Left lung (tissue), 10 donors: ENCODE measurements around the gene RFK. TPM values are rescaled to one million over a fixed set of nuclear protein-coding genes. Genes with fewer than 3 reads are reported as not detected.
A peak's percentile ranks its signal among the peaks of the same experiment; 100 is the strongest.
"Not testable (repeated sequence)": the region's sequence is repeated elsewhere in the genome, so short reads cannot be mapped to it uniquely, and the experiment has no call there.

Experiments
- ATAC-seq: fragments of 200-7000 bp; cut with Tn5 transposase; one replicate; pipeline ENCODE4 v1.9.1; 2020; ENCODE audit warnings: moderate library complexity
- DNase-seq, 4 donors: peaks; one replicate each; pipeline ENCODE4 v3.0.0-alpha.2; 2013 to 2020
- H3K27ac ChIP-seq, 2 donors: fragments of 200-600 bp; sonication (generic) in 1 of 2; one replicate each; pipeline versions ENCODE4 v1.5.0 to v1.8.0; 2020 to 2021
- H3K27me3 ChIP-seq, 2 donors: fragments of 200-600 bp; sonication (generic) in 1 of 2; one replicate each; pipeline versions ENCODE4 v1.5.0 to v1.8.0; 2020 to 2021
- H3K36me3 ChIP-seq, 2 donors: fragments of 200-600 bp; sonication (generic) in 1 of 2; one replicate each; pipeline versions ENCODE4 v1.5.0 to v1.8.0; 2020 to 2021
- H3K4me1 ChIP-seq, 2 donors: fragments of 200-600 bp; one replicate each; pipeline ENCODE4 v1.8.0; 2021
- H3K4me3 ChIP-seq, 2 donors: fragments of 200-600 bp; sonication (generic) in 1 of 2; one replicate each; pipeline versions ENCODE4 v1.5.0 to v1.8.0; 2020 to 2021; ENCODE audit warnings: mild to moderate bottlenecking in 1 of 2
- H3K9me3 ChIP-seq, 2 donors: fragments of 200-600 bp; sonication (generic) in 1 of 2; one replicate each; pipeline versions ENCODE4 v1.5.0 to v1.8.0; 2020 to 2021
- CTCF ChIP-seq, 2 donors: fragments of 200-600 bp; sonication (generic) in 1 of 2; IDR thresholded peaks; one replicate each; pipeline versions ENCODE4 v1.5.0 to v1.8.0; 2021; ENCODE audit warnings: antibody characterized with exemption in 2 of 2
- intact Hi-C, 2 donors: fragments of 100-400 bp; cut with DNase I; formaldehyde crosslinking; loops; one replicate each; pipeline versions ENCODE4 v1.11.2 to v1.14.2; 2022
- polyA plus RNA-seq, 6 donors: library from polyadenylated mRNA; unstranded; fragments of 120-200 nt; gene quantifications; one replicate each; pipeline ENCODE4 v1.2.1, GENCODE V29; 2013; ENCODE audit not compliant: insufficient read length in 6 of 6
- total RNA-seq, 2 donors: library from RNA; stranded (reverse); fragmentation: NEBNext Ultra II Directional; extraction: Animal tissue kit (Norgen Biotek cat#: 25700); gene quantifications; one replicate each; pipeline ENCODE4 v1.2.1, GENCODE V29; 2021
- donor health status: DM: no; HTN: yes; CAD: no.
- donor health status: DM: no; HTN: no; CAD: no.

Gene RFK
- total and polyA plus RNA-seq, 8 donors, result 15.4 to 23.3 (median 19.6) TPM

- H3K36me3 ChIP-seq, result no peaks in the 10 kb centered on the region
- no peak for TF ChIP-seq CTCF (IDR thresholded peaks at IDR 0.05)
- no peaks in the 10 kb centered on the region for H3K9me3 ChIP-seq
- H3K4me3 ChIP-seq, result no peak overlapping the region
- H3K4me1 ChIP-seq, result no peaks in the 10 kb centered on the region
- H3K27ac ChIP-seq, result no peak overlapping the region
- intact Hi-C loops, result no loop called here
- ATAC-seq (no peak), DNase-seq (no peak)
- H3K27me3 ChIP-seq, result no peaks in the 10 kb centered on the region
These were observed 28.0 kb downstream of the RFK start for GRCh38 chr9:76366275-76366674.

- no peak for TF ChIP-seq CTCF (IDR thresholded peaks at IDR 0.05)
- H3K4me3 ChIP-seq, result no peak overlapping the region
- H3K9me3 ChIP-seq, result no peaks in the 10 kb centered on the region
- H3K27me3 ChIP-seq, result no peaks in the 10 kb centered on the region
- no peaks in the 10 kb centered on the region for H3K4me1 ChIP-seq
- ATAC-seq (peak; percentile 57), DNase-seq (no peak)
- intact Hi-C loops, result no loop called here
- H3K27ac ChIP-seq, result no peak overlapping the region
- no peaks in the 10 kb centered on the region for H3K36me3 ChIP-seq
These were observed 29.2 kb downstream of the RFK start for GRCh38 chr9:76365028-76365427.

GRCh38 chr9:76363032-76363395 lies 31.2 kb downstream of the RFK start:
- intact Hi-C loops, result no loop called here
- DNase-seq (no peak), ATAC-seq (no peak)
- no peaks in the 10 kb centered on the region for H3K4me1 ChIP-seq
- no peaks in the 10 kb centered on the region for H3K27me3 ChIP-seq
- no peak overlapping the region for H3K4me3 ChIP-seq
- H3K9me3 ChIP-seq, result no peaks in the 10 kb centered on the region
- H3K27ac ChIP-seq, result no peak overlapping the region
- TF ChIP-seq CTCF (IDR thresholded peaks at IDR 0.05), result no peak
- no peaks in the 10 kb centered on the region for H3K36me3 ChIP-seq

- H3K4me3 ChIP-seq, H3K4me1 ChIP-seq, ATAC-seq, H3K36me3 ChIP-seq, H3K9me3 ChIP-seq, intact Hi-C loops, H3K27ac ChIP-seq, H3K27me3 ChIP-seq, DNase-seq: not testable (repeated sequence)
These were observed 31.7 kb downstream of the RFK start for GRCh38 chr9:76362332-76363031.

GRCh38 chr9:76359766-76360165 lies 34.5 kb downstream of the RFK start:
- ATAC-seq (no peak), DNase-seq (no peak)
- Histone ChIP-seq H3K4me1 (no peaks in the 10 kb centered on the region), H3K36me3 (no peaks in the 10 kb centered on the region), H3K27me3 (no peaks in the 10 kb centered on the region), H3K4me3 (no peak overlapping the region), H3K27ac (no peak overlapping the region), H3K9me3 (no peaks in the 10 kb centered on the region)
- TF ChIP-seq CTCF (IDR thresholded peaks at IDR 0.05), result no peak
- intact Hi-C loops, result no loop called here

- H3K4me3 ChIP-seq, result no peak overlapping the region
- ATAC-seq (no peak), DNase-seq (no peak)
- H3K9me3 ChIP-seq, result no peaks in the 10 kb centered on the region
- TF ChIP-seq CTCF (IDR thresholded peaks at IDR 0.05), result no peak
- intact Hi-C loops, result no loop called here
- no peaks in the 10 kb centered on the region for H3K36me3 ChIP-seq
- no peaks in the 10 kb centered on the region for H3K4me1 ChIP-seq
- no peak overlapping the region for H3K27ac ChIP-seq
- no peaks in the 10 kb centered on the region for H3K27me3 ChIP-seq
These were observed 34.9 kb downstream of the RFK start for GRCh38 chr9:76359365-76359764.
